Measurements from ENCODE around the gene MPND. TPM values are rescaled to one million over a fixed set of nuclear protein-coding genes. Genes with fewer than 3 reads are reported as not detected.
A peak's percentile ranks its signal among the peaks of the same experiment; 100 is the strongest.

MPND gene
- total and polyA plus RNA-seq, 2 of the 13 experiments (the other 11 are each of a cell fraction or from before 2014, with no cell fraction given) = 10.8 to 15.8 TPM

GRCh38 chr19:4360081-4360569 is 16.8 kb downstream of the MPND start (continued):
- TF ChIP-seq AGO2 (optimal IDR thresholded peaks at IDR 0.05; ENCODE audit: low read depth, low read length) = peak; percentile 11
- no peak for TF ChIP-seq DMTF1 (CRISPR knock-in tag; IDR thresholded peaks at IDR 0.05)
- no peak for TF ChIP-seq E2F1 (CRISPR knock-in tag; IDR thresholded peaks at IDR 0.05)
- TF ChIP-seq IKZF4 (CRISPR knock-in tag; IDR thresholded peaks at IDR 0.05; ENCODE audit: borderline replicate concordance, low read depth, not compliant biosample characterization) = no peak
- no peak for TF ChIP-seq IRX3 (CRISPR knock-in tag; IDR thresholded peaks at IDR 0.05; ENCODE audit: borderline replicate concordance, low read depth)
- TF ChIP-seq ZBTB37 (CRISPR knock-in tag; IDR thresholded peaks at IDR 0.05) = no peak
- no peak for TF ChIP-seq HNF4G (IDR thresholded peaks at IDR 0.05; ENCODE audit: borderline replicate concordance, low read depth, low read length)
- no peak for TF ChIP-seq HNF4G (CRISPR knock-in tag; IDR thresholded peaks at IDR 0.05; ENCODE audit: borderline replicate concordance, low read depth)
- peak; percentile 12 for TF ChIP-seq AGO1 (IDR thresholded peaks at IDR 0.05; ENCODE audit: low read depth, low read length, poor library complexity, severe bottlenecking)
- no peak for TF ChIP-seq AKNA (CRISPR knock-in tag; IDR thresholded peaks at IDR 0.05; ENCODE audit: borderline replicate concordance)
- no peak for TF ChIP-seq ELF4 (CRISPR knock-in tag; IDR thresholded peaks at IDR 0.05; ENCODE audit: borderline replicate concordance)
- TF ChIP-seq ZNF264 (CRISPR knock-in tag; IDR thresholded peaks at IDR 0.05) = no peak
- no peak for TF ChIP-seq ZNF260 (CRISPR knock-in tag; IDR thresholded peaks at IDR 0.05; ENCODE audit: borderline replicate concordance, low read depth)
- no peak for TF ChIP-seq SMARCE1 (IDR thresholded peaks at IDR 0.05; ENCODE audit: borderline replicate concordance)
- TF ChIP-seq DZIP1 (CRISPR knock-in tag; IDR thresholded peaks at IDR 0.05) = no peak
- no peak; a peak in 1 of 4 replicates for TF ChIP-seq POLR2A (IDR thresholded peaks at IDR 0.05; ENCODE audit: insufficient read depth in 1 of 2, low read depth in 2 of 2, low read length in 2 of 2)

All from HepG2 (cell line).